ENCODE results near the gene MATN1.

Gene MATN1

DNA sequence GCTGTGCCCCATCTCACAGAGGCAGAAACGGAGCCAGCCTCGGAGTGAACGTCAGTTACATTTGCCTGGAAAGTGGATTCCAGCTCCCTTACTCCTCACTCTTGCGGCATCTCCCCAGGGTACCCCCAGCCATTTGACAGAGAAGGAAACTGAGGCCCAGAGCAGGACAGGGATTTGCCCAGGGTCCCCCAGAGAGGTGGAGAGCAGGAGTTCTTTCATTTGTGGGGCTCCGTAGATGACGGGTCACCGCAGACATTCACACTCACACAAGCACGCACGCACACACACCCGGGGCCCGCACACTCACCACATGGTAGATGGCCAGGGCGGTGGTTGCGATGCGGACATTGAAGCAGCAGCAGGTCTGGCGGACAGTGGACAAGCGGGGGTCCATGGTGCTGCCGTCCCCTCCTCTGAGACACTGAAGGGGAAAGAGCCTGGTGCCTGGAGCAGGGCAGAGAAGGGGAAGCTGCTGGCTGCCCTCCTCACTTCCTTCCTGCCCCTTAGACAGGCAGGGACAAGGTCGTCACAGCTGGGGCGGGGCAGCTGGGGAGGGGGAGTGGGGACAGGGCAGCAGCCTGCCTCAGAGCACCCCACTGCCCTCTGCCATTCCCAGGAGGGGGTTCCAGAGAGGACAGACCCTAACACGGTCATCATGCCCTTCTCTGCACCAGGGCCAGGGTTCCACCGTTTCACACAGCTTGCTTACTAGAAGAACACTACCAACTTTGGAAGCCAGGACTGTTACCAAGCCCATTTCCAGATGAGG, 34.2 kb upstream of the MATN1 start, which contains the start of gene LAPTM5:
LAPTM5 (minus strand) TSS at position 423 of the 769 bp plus-strand sequence; CDS start at position 394, 29 bp downstream.
- DNase-seq: peak; percentile 51

DNA sequence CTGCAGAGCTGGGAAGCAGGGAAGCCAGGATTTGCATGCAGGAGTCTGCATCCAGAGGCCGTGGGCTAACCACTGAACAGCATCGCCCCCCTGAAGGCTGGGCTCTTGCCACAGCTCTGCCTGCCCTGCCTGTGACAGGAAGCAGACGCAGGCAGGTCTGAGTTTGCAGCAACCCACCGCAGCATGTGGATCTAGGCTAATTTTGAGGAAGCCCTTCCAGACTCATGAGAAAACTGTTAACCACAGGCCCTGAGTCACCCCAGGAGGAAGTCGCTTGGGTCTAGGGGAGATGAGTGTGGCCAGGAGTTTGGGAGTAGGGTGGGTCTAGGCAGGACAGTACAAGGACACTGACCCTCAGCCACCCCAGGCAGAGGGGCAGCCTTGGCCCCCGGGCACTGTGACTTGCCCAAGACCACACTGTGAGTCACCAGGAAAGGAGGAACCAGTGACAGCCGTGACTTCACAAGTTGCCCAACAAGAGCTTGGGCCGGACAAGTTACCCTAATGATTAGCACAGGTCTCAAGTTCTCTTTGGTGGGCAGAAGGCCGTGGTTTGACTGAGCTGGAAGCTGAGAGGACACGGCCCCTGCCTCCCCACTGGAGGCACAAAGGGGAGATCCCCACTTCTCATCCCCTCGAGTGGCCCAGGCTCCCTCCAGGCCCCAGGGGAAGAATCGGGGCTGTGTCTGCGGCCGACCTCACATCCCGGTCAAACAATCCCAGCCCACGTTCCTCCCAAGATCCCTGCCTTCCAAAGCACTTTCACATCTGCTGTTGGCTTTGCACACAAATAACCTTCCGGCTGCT, 33.4 kb upstream of the MATN1 start:
- DNase-seq: peak; percentile 50

DNA sequence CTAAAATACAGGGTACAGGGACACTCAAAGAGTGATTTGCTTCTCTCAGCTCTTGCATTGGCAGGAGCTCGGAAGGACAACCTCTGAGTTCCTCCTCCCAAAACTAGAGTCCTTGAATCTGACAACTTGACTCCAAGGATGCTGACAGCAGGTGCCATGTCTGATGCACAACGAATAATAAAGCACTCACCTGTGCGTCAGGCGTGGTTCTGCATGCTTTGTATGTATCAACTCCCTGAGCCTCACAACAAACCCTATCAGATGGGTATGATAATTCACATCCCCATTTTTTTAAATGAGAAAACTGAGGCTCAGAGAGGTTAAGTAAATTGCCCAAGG, 32.8 kb upstream of the MATN1 start:
- no peak for DNase-seq

GRCh38 chr1:30755746-30756145, 32.4 kb upstream of the MATN1 start:
- DNase-seq: no peak

DNA sequence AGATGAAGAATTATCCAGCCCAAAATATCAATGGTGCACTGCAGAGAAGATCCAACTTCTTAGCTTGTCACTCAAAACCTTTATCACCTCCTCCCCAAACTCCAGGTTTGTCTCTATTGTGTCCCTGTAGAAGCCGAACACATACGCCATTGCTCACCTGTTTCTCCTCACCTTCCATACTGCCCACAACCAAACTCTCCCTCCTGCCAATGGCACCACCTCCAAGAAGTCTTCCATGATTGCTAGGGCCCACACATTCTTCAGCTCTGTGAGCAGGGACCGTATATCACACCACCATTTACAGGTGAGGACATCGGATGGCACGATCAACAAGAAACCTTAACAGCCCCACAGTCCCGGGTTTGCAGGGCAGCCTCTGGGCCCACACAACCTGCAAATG, 31.9 kb upstream of the MATN1 start:
- DNase-seq: no peak

GRCh38 chr1:30754684-30755171, 31.3 kb upstream of the MATN1 start:
- peak; percentile 31 for DNase-seq

GRCh38 chr1:30753660-30754123, 30.3 kb upstream of the MATN1 start:
- DNase-seq: no peak

DNA sequence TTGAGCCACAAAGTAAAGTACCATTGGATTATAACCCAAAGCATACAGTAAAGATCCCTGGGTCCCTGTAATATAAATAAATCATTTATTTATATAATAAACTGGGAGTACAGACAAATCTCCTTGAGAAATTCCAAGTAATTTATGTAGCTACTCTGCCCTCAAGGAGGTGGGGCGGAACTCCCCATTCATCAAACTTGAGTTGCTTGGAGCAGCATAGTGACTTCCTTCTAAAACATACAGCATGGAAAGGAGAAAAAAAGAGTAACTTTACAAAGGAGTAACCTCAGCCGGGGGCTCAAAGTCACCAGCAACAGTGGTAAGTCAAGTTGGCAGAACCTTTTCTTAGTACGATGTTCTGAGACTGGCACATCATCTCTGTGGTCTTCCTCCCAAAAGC, 29.7 kb upstream of the MATN1 start:
- no peak for DNase-seq

- no peak for DNase-seq
Measured at GRCh38 chr1:30752651-30752908, 29.2 kb upstream of the MATN1 start.

GRCh38 chr1:30751830-30752650, 28.7 kb upstream of the MATN1 start:
- peak; percentile 28 for DNase-seq

- DNase-seq: no peak
Measured at GRCh38 chr1:30750731-30751291, 27.4 kb upstream of the MATN1 start.

DNA sequence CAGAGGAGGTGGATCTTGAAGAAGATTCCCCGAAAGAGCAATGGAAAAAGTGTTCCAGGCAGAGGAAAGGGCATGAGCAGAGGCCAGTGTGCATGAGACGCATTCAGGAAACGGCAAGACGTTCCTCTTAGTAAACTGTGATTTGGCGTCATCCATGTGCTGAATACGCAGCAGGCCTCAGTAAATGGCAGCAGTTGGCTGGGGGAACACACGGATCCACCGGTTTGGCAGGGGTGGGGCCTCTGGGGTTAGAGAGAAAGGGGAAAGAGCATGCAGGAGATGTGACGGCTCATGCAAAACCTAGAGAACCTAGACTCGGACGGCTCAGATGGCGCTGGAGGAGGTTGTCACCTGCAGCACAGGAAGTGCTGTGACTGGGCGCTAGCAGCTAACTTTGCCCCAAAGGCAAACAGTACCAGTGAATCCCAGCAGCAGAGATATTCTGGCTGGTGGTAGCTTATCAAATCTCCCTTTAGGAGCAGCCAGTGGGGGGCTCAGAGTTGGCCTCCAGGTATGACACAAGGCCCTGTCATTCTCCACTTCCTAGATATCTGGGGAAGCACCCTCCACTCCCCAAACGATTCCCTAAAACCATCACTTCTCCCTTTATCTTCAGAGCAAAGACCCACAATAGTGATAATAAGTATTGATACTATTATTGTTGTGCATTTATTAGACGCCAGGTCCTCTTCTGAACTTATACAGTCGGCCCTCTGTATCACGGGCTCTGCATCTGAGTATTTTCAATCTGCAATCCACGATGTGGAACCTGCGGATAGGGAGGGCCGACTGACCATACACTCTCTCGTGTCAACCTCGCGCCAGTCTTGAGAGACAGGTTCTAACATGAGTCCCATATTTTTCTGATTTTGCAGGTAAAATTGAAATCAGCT, 26.6 kb upstream of the MATN1 start:
- DNase-seq: peak; percentile 53

GRCh38 chr1:30748699-30749401, 25.5 kb upstream of the MATN1 start:
- peak; percentile 37 for DNase-seq

- no peak for DNase-seq
Measured at GRCh38 chr1:30748098-30748698, 24.8 kb upstream of the MATN1 start.

DNA sequence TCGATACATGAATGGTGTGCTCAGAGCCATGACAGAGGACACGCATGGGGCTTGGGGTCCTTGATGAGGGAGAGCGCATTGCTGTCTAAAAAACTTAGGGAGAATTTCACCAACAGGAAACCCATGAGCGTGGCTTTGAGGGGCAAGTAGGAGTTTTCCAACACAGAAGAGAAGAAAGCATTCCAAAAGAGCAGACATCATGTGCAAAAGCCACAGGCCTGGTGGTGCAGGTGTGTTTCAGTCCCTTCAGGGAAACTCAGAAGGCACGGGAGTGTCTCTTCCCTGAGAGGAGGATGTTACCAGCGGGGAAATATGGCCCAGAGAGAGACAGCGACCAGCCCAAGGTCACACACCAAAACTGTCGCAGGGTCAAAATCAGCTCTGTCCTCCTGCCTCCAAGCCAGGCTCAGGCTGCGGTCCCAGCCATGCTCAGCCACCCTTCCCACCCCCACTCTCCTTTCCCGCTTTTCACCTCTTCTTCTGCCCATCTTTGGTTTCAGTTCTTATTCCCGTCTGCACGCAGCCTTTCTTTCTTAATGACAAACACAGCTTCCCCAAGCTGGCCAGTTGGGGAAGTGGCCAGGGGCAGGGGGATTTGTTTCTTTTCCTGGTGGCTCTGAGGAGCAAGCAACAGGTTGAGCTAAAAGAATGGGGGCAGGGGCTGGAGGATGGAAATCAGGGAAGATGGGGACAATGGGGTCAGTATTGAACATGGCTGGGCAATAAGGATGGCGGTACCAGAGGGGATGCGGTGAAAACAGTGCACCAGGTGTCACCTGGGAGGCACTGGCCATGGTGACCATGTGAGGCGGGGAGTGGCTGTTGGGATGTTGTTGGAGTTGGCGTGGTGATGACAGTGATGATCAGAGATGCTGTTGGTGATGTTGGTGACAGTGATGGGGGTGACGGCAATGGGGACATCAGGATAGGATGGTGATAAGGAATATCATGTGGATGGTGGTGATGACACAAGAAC, 23.9 kb upstream of the MATN1 start:
- no peak for DNase-seq

GRCh38 chr1:30746212-30747032, 23.0 kb upstream of the MATN1 start:
- no peak for DNase-seq

DNA sequence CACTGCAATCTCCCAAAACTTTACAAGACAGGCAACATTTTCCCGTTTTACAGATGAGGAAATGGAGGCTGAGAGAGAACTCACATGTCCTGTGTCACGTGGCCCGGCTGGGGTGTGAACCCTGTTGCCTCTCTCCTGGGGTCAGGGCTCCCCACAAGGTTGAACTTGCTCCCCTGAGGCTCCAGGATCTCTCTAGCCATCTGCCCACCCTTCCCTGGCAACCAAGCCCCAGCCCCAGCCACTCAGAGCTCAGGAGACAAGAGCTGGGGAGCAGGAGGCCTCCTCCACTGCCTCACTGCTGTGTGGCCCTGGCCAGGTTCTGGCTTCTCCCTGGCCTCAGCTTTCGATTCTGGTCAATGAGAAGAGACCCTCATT, 22.4 kb upstream of the MATN1 start:
- no peak for DNase-seq

DNA sequence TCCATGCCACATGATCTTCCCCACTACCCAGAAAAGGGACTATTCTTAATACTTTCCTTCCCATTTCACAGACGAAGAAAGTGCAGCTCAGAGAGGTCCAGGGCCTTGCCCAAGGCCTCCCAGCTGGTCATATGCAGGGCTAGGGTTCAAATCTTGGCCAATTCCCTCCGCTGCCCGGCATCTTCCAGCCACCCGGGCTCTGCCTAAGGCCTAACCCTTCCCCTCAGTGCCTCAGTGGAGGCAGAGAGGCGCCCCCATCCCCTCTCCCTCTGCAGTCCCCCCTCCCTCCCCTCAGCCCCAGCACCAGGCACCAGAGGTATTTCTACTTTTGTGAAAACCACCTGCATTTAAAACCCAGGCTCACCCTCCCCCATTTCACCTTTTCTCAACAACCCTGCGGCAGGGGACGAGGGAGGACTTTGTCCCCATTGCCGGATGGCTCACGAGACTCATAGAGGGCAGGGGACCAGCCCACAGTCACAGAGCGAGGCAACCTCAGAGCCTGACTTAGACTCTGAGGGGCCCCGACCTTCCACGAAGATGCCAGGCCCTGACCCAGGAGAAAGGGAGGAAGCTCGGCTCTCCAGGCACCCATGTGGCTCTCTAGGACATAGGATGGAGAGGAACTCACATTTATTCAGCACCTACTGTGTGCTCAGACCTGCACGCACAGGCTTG, 21.9 kb upstream of the MATN1 start:
- peak; percentile 30 for DNase-seq
